WTC11 (cell line): ENCODE data around the gene HTRA2. TPM values are rescaled to one million over a fixed set of nuclear protein-coding genes. Genes with fewer than 3 reads are reported as not detected.

ENCODE experiments used
- ARID4B ChIP-seq: sonication (generic); formaldehyde crosslinking; IDR thresholded peaks from 2 replicates; pipeline ENCODE4 v1.8.0; 2023; ENCODE audit warnings: missing genetic modification reagents, mild to moderate bottlenecking, borderline replicate concordance
- CDX4 ChIP-seq: fragments of 250-450 bp; sonication (Bioruptor Pico); IDR thresholded peaks from 2 replicates; pipeline ENCODE4 v1.9.0; 2021; ENCODE audit warnings: moderate library complexity, mild to moderate bottlenecking, inconsistent platforms, borderline replicate concordance
- CREB1 ChIP-seq: sonication (generic); formaldehyde crosslinking; IDR thresholded peaks from 2 replicates; pipeline ENCODE4 v1.8.0; 2023; ENCODE audit warnings: mild to moderate bottlenecking, missing genetic modification reagents
- CREM ChIP-seq: sonication (generic); formaldehyde crosslinking; IDR thresholded peaks from 2 replicates; pipeline ENCODE4 v1.8.1; 2022; ENCODE audit warnings: mild to moderate bottlenecking, missing genetic modification reagents, moderate library complexity
- E2F4 ChIP-seq: sonication (generic); formaldehyde crosslinking; IDR thresholded peaks from 2 replicates; pipeline ENCODE4 v1.8.1; 2022; ENCODE audit warnings: low read depth, mild to moderate bottlenecking, moderate library complexity, missing genetic modification reagents, borderline replicate concordance
- FOXK1 ChIP-seq: sonication (generic); formaldehyde crosslinking; IDR thresholded peaks from 2 replicates; pipeline ENCODE4 v1.8.0; 2022; ENCODE audit warnings: mild to moderate bottlenecking, moderate library complexity, missing genetic modification reagents
- JAZF1 ChIP-seq: fragments of 250-450 bp; sonication (Bioruptor Pico); IDR thresholded peaks from 2 replicates; pipeline ENCODE4 v1.9.0; 2021; ENCODE audit warnings: moderate library complexity, mild to moderate bottlenecking, inconsistent platforms
- JUN ChIP-seq: sonication (generic); formaldehyde crosslinking; IDR thresholded peaks from 2 replicates; pipeline ENCODE4 v1.8.0; 2023; ENCODE audit warnings: mild to moderate bottlenecking, missing genetic modification reagents
- KAT7 ChIP-seq: sonication (generic); formaldehyde crosslinking; IDR thresholded peaks from 2 replicates; pipeline ENCODE4 v1.8.1; 2023; ENCODE audit warnings: missing genetic modification reagents, mild to moderate bottlenecking, borderline replicate concordance
- MAX ChIP-seq: sonication (generic); formaldehyde crosslinking; IDR thresholded peaks from 2 replicates; pipeline ENCODE4 v1.8.0; 2022; ENCODE audit warnings: mild to moderate bottlenecking, missing genetic modification reagents
- MXD4 ChIP-seq: fragments of 250-450 bp; sonication (Bioruptor Pico); IDR thresholded peaks from 2 replicates; pipeline ENCODE4 v1.8.0; 2021; ENCODE audit warnings: mild to moderate bottlenecking, moderate library complexity, borderline replicate concordance
- NFYB ChIP-seq: sonication (generic); formaldehyde crosslinking; conservative IDR thresholded peaks from 2 replicates; pipeline ENCODE4 v1.8.0; 2022; ENCODE audit warnings: low read depth, missing genetic modification reagents
- NR3C1 ChIP-seq: sonication (generic); formaldehyde crosslinking; conservative IDR thresholded peaks from 2 replicates; pipeline ENCODE4 v1.8.1; 2023; ENCODE audit warnings: low read depth, mild to moderate bottlenecking, missing genetic modification reagents
- OVOL2 ChIP-seq: fragments of 250-450 bp; sonication (Bioruptor Pico); IDR thresholded peaks from 2 replicates; pipeline ENCODE4 v1.9.0; 2021; ENCODE audit warnings: mild to moderate bottlenecking, borderline replicate concordance
- PREB ChIP-seq: sonication (generic); formaldehyde crosslinking; IDR thresholded peaks from 2 replicates; pipeline ENCODE4 v1.8.1; 2022; ENCODE audit warnings: mild to moderate bottlenecking, missing genetic modification reagents, moderate library complexity, borderline replicate concordance
- ZNF281 ChIP-seq: sonication (generic); formaldehyde crosslinking; IDR thresholded peaks from 2 replicates; pipeline ENCODE4 v1.8.0; 2023; ENCODE audit warnings: mild to moderate bottlenecking, missing genetic modification reagents
- ZNF396 ChIP-seq: fragments of 250-450 bp; sonication (Bioruptor Pico); IDR thresholded peaks from 2 replicates; pipeline ENCODE4 v1.8.0; 2021; ENCODE audit warnings: mild to moderate bottlenecking, moderate library complexity, borderline replicate concordance
- total RNA-seq: library from RNA; stranded (reverse); gene quantifications from 3 replicates; pipeline ENCODE4 v1.2.3, GENCODE V29; 2021

HTRA2 gene
- total RNA-seq, 1 experiment from 2014 or later: 30.0 TPM

GRCh38 chr2:74553892-74554819 is 24.4 kb downstream of the HTRA2 start, which contains the start of the genes DOK1 and LOXL3 (continued):
- TF ChIP-seq ARID4B (CRISPR knock-in tag): no peak
- TF ChIP-seq MAX (CRISPR knock-in tag): peak; percentile 17; the same call in 1 of the 2 replicates
- no peak for TF ChIP-seq OVOL2 (CRISPR knock-in tag)
- no peak for TF ChIP-seq CDX4 (CRISPR knock-in tag)
- 0 out of 2 replicates have a peak, but pooled peaks have one; percentile 33 for TF ChIP-seq CREB1 (CRISPR knock-in tag)
- peak; percentile 33; the same call in 1 of the 2 replicates for TF ChIP-seq FOXK1
- no peak for TF ChIP-seq PREB
- no peak for TF ChIP-seq E2F4
- TF ChIP-seq ZNF396 (CRISPR knock-in tag): no peak
- TF ChIP-seq JAZF1: no peak
- 0 out of 2 replicates have a peak, but pooled peaks have one; percentile 20 for TF ChIP-seq ZNF281 (CRISPR knock-in tag)
- TF ChIP-seq CREM (CRISPR knock-in tag): peak; percentile 92; the same call in 1 of the 2 replicates
- no peak for TF ChIP-seq MXD4 (CRISPR knock-in tag)
- no peak for TF ChIP-seq NR3C1 (CRISPR knock-in tag)
- TF ChIP-seq KAT7 (CRISPR knock-in tag): no peak
- TF ChIP-seq JUN (CRISPR knock-in tag): no peak
- TF ChIP-seq NFYB (CRISPR knock-in tag): no peak
